Measurements from ENCODE around the gene DNAJB8.

Gene DNAJB8

GRCh38 chr3:128466840-128467541 lies at the start of gene DNAJB8:
Gene DNAJB8, minus strand, starts transcription at chr3:128466890. Its CDS starts 3,645 bp downstream, at chr3:128463245.
- TF ChIP-seq, protein P1, sequence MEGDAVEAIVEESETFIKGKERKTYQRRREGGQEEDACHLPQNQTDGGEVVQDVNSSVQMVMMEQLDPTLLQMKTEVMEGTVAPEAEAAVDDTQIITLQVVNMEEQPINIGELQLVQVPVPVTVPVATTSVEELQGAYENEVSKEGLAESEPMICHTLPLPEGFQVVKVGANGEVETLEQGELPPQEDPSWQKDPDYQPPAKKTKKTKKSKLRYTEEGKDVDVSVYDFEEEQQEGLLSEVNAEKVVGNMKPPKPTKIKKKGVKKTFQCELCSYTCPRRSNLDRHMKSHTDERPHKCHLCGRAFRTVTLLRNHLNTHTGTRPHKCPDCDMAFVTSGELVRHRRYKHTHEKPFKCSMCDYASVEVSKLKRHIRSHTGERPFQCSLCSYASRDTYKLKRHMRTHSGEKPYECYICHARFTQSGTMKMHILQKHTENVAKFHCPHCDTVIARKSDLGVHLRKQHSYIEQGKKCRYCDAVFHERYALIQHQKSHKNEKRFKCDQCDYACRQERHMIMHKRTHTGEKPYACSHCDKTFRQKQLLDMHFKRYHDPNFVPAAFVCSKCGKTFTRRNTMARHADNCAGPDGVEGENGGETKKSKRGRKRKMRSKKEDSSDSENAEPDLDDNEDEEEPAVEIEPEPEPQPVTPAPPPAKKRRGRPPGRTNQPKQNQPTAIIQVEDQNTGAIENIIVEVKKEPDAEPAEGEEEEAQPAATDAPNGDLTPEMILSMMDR (IDR thresholded peaks at IDR 0.05) = no peak
- DNase-seq (ENCODE audit: low spot score) = no peak

DNA sequence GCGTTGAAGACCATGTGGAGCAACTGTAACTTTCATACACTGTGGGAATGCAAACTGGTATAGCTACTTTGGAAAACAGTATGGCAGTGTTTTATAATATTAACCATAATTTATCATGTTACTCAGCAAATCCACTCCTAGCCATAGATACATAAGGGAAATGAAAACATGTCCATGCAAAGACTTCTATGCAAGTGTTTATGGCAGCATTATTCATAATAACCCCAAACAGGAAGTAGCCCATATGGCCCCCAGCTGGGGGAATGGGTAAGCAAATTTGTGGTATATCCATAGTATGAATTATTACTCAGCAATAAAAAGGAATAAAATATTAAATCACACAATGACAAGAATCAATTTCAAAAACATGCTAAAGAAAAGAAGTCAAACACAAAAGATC lies 49.3 kb upstream of the DNAJB8 start:
- no peak overlapping the region for H3K27ac ChIP-seq
- no peak overlapping the region for H3K4me3 ChIP-seq
- DNase-seq (ENCODE audit: low spot score) = no peak
- TF ChIP-seq, protein P1 (IDR thresholded peaks at IDR 0.05) = no peak

More at GRCh38 chr3:128466840-128467541, at the start of gene DNAJB8:
- H3K4me3 ChIP-seq = no peak within 1 kb of the TSS
- no peak within 1 kb of the TSS for H3K27ac ChIP-seq

DNA sequence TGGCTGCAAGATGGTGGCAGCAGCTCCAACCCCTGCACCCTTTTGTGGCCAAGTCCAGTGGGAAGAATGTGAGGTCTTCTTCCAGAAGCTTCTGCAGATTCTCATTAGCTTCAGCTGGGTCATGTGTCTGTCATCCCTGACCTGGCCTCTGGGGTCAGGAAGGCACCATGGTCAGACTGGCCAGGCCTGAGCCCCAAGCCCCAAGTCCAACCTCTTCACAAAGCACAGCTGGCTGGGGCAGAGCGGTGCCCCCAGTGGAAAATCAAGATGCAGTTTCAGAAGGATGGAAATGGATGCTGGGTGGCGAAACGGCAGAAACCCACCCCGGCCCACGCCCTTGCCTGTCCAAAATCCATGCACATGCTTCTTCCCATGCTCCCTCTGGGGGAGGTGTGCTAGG lies 42.2 kb upstream of the DNAJB8 start:
- no peak for DNase-seq (ENCODE audit: low spot score)
- Histone ChIP-seq H3K27ac (no peak overlapping the region), H3K4me3 (no peak overlapping the region)
- TF ChIP-seq, protein P1 (IDR thresholded peaks at IDR 0.05) = no peak

DNA sequence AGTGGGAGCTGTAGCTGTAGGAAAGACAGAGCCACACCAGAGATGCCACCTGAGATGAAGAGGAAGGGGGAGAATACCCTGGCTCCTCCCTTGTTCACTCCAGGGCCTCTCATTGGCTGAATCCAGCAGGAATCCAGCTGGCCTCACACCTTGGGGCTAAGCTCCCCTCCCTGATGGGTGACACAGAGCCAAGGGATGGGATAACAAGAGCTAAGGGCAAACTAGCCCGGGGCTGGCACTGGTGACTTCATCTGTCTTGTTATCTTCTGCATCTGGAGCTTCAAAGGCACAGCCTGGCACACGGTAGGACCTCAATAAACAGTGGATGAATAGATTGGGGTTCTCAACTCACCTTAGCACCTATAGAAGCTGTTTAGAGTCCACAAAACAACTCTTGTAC lies 40.1 kb upstream of the DNAJB8 start:
- no peak for DNase-seq (ENCODE audit: low spot score)
- TF ChIP-seq, protein P1 (IDR thresholded peaks at IDR 0.05) = no peak
- H3K27ac ChIP-seq = no peak overlapping the region
- no peak overlapping the region for H3K4me3 ChIP-seq

GRCh38 chr3:128505771-128506170 lies 39.1 kb upstream of the DNAJB8 start:
- DNase-seq (ENCODE audit: low spot score) = no peak
- TF ChIP-seq, protein P1 (IDR thresholded peaks at IDR 0.05) = no peak
- H3K27ac ChIP-seq = no peak overlapping the region
- no peak overlapping the region for H3K4me3 ChIP-seq

GRCh38 chr3:128504963-128505730 lies 38.5 kb upstream of the DNAJB8 start:
- no peak overlapping the region for H3K27ac ChIP-seq
- peak; percentile 56 for DNase-seq (ENCODE audit: low spot score)
- TF ChIP-seq, protein P1 (IDR thresholded peaks at IDR 0.05) = no peak
- no peak overlapping the region for H3K4me3 ChIP-seq
